GM20431 (cell line): ENCODE data around the gene MGAT4A.

Source experiments
- in situ Hi-C: fragments of 300-500 bp; cut with MseI, MboI; formaldehyde crosslinking; loops from one replicate; pipeline ENCODE4 v1.15.0; 2020; ENCODE audit warnings: low sequenced_read_pairs; ENCODE audit not compliant: unreplicated experiment

The MGAT4A gene

GRCh38 chr2:98731041-98731893 lies at the start of gene MGAT4A:
MGAT4A (minus strand) TSS chr2:98731132; CDS start chr2:98726332, 4,800 bp downstream.
- in situ Hi-C loops, result no loop called here

GRCh38 chr2:98778741-98779483 lies 48.0 kb upstream of the MGAT4A start:
- in situ Hi-C loops, result no loop called here

- in situ Hi-C loops, result no loop called here
Measured at GRCh38 chr2:98778151-98778550, 47.2 kb upstream of the MGAT4A start.

GRCh38 chr2:98777710-98778109 lies 46.8 kb upstream of the MGAT4A start:
- in situ Hi-C loops, result no loop called here

- in situ Hi-C loops, result no loop called here
Measured at GRCh38 chr2:98777076-98777475, 46.1 kb upstream of the MGAT4A start.

GRCh38 chr2:98776136-98776535 lies 45.2 kb upstream of the MGAT4A start:
- in situ Hi-C loops, result no loop called here

GRCh38 chr2:98775146-98775986 lies 44.4 kb upstream of the MGAT4A start:
- in situ Hi-C loops, result no loop called here

GRCh38 chr2:98773907-98774306 lies 43.0 kb upstream of the MGAT4A start:
- in situ Hi-C loops, result no loop called here

- in situ Hi-C loops, result no loop called here
Measured at GRCh38 chr2:98773169-98773568, 42.2 kb upstream of the MGAT4A start.

- in situ Hi-C loops, result no loop called here
Measured at GRCh38 chr2:98772536-98772935, 41.6 kb upstream of the MGAT4A start.

- in situ Hi-C loops, result no loop called here
Measured at GRCh38 chr2:98771721-98772524, 41.0 kb upstream of the MGAT4A start.

GRCh38 chr2:98771264-98771663 lies 40.3 kb upstream of the MGAT4A start:
- in situ Hi-C loops, result no loop called here

GRCh38 chr2:98769784-98770183 lies 38.9 kb upstream of the MGAT4A start:
- in situ Hi-C loops, result no loop called here

GRCh38 chr2:98769114-98769476 lies 38.2 kb upstream of the MGAT4A start:
- in situ Hi-C loops, result no loop called here

- in situ Hi-C loops, result no loop called here
Measured at GRCh38 chr2:98768384-98769113, 37.6 kb upstream of the MGAT4A start.

- in situ Hi-C loops, result no loop called here
Measured at GRCh38 chr2:98764499-98764898, 33.6 kb upstream of the MGAT4A start.

- in situ Hi-C loops, result no loop called here
Measured at GRCh38 chr2:98763209-98763951, 32.4 kb upstream of the MGAT4A start.

- in situ Hi-C loops, result no loop called here
Measured at GRCh38 chr2:98761909-98762308, 31.0 kb upstream of the MGAT4A start.
